ENCODE results near the gene UNC13B.
"Not testable (repeated sequence)": the region's sequence is repeated elsewhere in the genome, so short reads cannot be mapped to it uniquely, and the experiment has no call there.

Gene UNC13B

GRCh38 chr9:35226651-35227050, 64.8 kb downstream of the UNC13B start:
- no peak for DNase-seq (ENCODE audit: low read depth)

- DNase-seq (ENCODE audit: low read depth), result no peak
Observed at GRCh38 chr9:35227284-35227683, 65.5 kb downstream of the UNC13B start.

DNA sequence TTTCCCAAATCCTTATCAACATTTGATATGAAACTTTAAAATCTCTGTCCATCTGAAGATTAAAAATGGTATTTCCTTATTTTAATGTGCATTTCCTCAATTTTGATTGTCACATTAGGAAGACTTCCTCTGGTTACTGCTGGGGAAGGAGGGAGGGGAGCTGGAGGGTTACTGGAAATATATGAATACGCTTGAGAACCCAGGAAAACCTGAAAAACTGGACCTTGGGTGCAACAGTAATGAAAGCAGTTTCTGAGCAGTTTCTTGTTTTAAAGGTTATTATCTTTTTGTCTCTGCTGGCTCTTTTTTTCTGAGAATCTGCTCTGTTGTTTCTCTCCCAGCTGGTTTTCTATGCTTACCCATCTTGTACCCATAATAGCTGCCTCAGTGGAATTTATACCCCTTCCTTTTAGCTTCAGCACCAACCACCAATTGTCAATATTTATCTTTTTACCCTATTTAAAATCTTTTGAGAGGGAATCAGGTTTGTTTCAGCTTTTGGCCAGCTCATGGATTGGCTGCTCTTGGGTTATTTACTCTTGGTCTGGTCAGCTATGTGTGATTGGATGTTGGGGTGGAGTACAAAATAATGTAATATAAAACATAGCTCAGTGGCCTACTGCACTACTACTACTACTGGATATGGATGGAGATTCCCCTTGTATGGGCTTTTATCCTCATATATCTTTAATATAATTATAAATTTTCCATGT, 67.4 kb downstream of the UNC13B start:
- no peak for DNase-seq (ENCODE audit: low read depth)

DNA sequence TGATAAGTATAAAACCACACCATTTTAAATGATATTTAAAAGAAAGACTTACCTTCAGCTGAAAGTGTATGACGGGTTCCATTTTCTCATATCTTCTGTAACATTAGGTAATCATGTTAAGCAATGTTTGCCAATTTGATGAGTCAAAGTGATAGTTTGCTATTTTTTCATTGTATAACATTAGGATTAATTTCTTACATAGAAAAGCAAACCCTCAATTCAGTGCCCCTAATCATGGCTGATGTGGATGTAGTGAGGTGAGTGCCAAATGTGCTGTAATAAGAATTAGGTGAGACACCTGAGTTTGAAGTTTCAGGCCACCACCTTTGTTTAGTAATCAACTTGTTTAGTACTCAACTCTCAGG, 68.0 kb downstream of the UNC13B start:
- no peak for DNase-seq (ENCODE audit: low read depth)

DNA sequence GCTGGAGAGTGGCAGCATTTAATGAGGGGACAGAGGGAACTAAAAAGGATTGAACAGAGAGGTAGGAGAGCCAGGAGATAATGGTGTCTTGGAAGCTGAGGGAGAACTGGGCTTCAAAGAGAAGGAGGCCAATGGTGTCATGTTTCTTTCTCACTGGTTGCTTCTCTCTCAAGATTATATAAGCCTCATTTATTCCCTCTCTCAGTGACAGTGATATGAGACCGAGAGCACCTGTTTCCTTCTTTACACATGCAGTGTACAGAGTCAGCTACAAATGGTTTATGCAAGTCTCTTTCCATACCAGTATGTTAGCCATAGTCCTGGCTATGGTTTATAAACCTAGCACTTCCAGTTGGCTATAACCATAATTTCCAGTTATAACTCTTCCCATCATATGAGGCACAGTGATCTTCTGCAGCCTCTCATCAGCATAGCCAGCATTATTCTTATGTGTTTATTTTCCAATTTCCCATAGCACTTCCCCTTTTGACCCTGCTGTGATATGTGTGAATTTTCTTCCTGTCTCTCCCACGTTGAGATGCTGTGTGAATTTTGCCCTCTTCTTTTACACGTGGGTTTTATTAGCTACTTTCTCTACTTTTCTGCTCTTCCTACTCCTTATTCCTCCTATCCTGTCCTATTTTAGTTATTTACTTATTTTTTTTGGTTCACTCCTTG, 71.2 kb downstream of the UNC13B start:
- DNase-seq (ENCODE audit: low read depth), result no peak

DNA sequence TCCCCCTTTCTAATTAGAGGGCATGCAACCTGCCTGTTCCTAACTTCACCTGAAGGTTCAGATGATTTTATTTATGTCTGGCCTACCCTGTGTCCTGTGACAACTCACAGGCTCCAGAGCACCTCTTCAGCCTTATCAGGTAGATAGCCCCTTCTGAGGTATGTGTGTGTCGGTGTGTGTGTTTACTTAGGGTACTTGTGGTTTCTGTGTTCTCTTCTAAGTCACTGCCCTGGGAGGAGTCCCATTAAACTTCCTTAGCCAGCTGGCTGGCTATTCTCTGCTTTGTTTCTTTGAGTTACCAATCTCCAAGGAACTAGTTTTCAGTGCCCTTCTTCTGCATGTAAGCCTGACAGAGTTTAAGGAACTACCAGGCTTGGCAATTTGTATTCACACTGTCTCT, 74.9 kb downstream of the UNC13B start:
- no peak for DNase-seq (ENCODE audit: low read depth)

GRCh38 chr9:35237311-35237710, 75.5 kb downstream of the UNC13B start:
- no peak for DNase-seq (ENCODE audit: low read depth)

DNA sequence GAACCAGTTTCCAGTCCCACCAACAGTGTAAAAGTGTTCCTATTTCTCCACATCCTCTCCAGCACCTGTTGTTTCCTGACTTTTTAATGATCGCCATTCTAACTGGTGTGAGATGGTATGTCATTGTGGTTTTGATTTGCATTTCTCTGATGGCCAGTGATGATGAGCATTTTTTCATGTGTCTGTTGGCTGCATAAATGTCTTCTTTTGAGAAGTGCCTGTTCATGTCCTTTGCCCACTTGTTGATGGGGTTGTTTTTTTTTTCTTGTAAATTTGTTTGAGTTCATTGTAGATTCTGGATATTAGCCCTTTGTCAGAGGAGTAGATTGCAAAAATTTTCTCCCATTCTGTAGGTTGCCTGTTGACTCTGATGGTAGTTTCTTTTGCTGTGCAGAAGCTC, 84.1 kb downstream of the UNC13B start:
- not testable (repeated sequence) for DNase-seq (ENCODE audit: low read depth)

GRCh38 chr9:35253075-35253474, 91.3 kb downstream of the UNC13B start:
- no peak for DNase-seq (ENCODE audit: low read depth)

DNA sequence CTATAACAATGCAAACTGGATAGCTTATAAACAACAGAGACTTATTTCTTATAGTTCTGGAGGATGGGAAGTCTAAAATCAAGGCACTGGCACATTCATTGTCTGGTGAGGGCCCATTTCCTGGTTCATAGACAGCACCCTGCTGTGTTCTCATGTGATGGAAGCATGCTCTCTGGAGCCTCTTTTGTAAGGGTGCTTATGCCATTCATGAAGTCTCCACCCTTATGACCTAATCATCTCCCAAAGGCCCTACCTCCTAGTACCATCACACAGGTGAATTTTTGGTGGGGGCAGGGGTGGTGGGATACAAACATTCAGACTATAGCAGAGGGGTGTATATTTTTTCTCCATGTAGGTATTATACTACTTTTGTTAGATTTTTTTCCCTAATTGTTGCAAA, 92.4 kb downstream of the UNC13B start:
- no peak for DNase-seq (ENCODE audit: low read depth)

DNA sequence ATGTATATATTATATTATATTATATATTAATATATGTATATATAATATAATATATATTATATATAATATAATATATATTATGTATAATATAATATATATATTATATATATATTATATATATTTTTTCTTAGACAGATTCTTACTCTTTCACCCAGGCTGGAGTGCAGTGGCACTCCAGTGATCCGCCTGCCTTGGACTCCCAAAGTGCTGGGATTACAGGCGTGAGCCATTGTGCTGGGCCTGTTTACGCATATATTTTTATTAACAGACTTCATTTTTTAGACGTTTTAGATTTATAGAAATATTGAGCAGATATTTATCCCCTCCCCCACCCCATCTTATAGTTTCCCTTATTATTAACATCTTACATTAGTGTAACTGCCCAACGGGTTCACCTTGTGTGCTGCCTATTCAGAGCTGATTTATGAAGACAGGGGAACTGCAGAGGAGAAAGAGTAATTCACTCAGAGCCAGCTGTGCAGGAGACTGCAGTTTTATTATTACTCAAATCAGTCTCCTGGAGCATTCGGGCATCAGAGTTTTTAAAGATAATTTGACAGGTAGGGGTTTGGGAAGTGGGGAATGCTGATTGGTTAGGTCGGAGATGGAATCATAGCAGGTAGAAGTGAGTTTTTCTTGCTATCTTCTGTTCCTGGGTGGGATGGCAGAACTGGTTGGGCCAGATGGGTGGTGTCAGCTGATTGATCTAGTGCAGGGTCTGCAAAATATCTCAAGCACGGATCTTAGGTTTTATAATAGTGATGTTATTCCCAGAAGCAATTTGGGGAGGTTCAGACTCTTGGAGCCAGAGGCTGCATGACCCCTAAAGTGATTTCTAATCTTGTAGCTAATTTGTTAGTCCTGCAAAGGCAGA, 93.4 kb downstream of the UNC13B start:
- no peak for DNase-seq (ENCODE audit: low read depth)

DNA sequence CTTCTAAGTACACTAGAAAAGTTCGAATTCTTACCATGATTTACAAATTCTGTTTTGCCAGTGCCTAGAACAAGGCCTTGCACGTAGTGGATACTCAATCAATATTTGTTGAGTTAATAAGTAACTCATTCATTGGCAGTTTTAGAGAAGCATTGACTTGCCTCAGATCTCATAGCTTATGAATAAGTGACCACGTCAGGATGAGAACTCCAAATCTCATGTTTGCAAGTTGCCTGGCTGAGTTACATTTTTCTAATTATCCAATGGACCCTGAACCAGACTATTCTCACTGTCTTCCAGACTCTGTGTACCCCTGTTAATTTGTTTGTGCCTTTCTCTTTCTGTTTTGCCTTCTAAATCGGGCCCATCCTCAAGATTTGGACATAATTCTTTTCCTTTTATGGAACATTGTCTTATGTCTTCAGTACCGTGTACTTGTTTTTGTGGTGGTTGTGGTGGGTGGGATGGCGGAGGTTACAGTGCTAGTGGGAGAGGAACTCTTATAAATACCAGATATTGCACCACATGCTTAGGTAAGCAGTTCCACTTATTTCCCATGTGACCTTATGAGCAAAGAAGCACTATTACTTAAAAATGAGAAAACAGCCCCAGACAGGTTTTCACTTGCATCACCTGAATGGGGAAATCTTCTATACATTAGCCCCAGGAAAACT, 96.3 kb downstream of the UNC13B start:
- DNase-seq (ENCODE audit: low read depth), result no peak

- peak; percentile 41 for DNase-seq (ENCODE audit: low read depth)
Observed at GRCh38 chr9:35258660-35259474, 97.1 kb downstream of the UNC13B start.

DNA sequence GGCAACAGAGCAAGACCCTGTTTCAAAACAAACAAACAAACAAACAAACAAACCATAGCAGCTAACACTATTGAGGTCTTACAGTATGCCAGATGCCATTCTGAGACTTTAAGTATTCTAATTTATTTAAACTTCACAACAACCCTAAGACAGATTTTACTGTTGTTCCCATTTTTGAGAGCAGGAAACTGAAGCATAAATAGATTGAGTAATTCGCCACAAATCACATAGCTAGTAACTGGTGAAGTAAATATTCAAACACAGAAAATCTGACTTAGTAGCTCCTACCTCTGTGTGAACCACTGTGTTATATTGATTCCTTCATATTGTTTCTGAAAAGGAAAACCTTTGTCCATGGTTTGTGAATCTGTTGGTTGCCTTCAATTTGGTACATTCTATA, 98.4 kb downstream of the UNC13B start:
- DNase-seq (ENCODE audit: low read depth), result no peak

DNA sequence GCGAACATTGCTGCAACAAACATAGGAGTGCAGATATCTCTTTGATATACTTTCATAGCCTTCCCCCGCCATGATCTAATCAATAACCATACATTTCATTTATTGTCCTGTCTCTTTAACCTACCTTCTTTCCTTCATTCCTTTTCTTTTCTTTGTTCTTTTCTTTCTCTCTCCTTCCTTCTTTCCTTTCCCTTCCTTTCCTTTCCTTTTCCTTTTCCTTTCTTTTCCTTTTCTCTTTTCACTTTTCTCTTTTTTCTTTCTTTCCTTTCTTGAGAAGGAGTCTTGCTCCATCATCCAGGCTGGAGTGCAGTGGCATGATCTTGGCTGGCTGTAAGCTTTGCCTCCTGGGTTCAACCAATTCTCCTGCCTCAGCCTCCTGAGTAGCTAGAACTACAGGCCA, 100.3 kb downstream of the UNC13B start:
- no peak for DNase-seq (ENCODE audit: low read depth)

- no peak for DNase-seq (ENCODE audit: low read depth)
Observed at GRCh38 chr9:35267710-35268109, 105.9 kb downstream of the UNC13B start.

- DNase-seq (ENCODE audit: low read depth), result no peak
Observed at GRCh38 chr9:35269919-35270318, 108.1 kb downstream of the UNC13B start.

- no peak for DNase-seq (ENCODE audit: low read depth)
Observed at GRCh38 chr9:35271637-35272036, 109.8 kb downstream of the UNC13B start.

- no peak for DNase-seq (ENCODE audit: low read depth)
Observed at GRCh38 chr9:35272989-35273388, 111.2 kb downstream of the UNC13B start.

GRCh38 chr9:35273591-35273990, 111.8 kb downstream of the UNC13B start:
- DNase-seq (ENCODE audit: low read depth), result no peak

- DNase-seq (ENCODE audit: low read depth), result no peak
Observed at GRCh38 chr9:35274993-35275392, 113.2 kb downstream of the UNC13B start.

GRCh38 chr9:35277171-35277520, 115.3 kb downstream of the UNC13B start:
- no peak for DNase-seq (ENCODE audit: low read depth)
